SW 1271 (cell line): ENCODE results near the gene ANKRD62.

Source experiments
- DNase-seq, 2 experiments: peaks; one replicate each; lab custom pipeline; 2025; lab: John Stamatoyannopoulos, UW

Gene ANKRD62

GRCh38 chr18:12093520-12094257, at the start of gene ANKRD62:
TSS of gene ANKRD62 (plus strand) at chr18:12093843. CDS start at chr18:12094018, 175 bp downstream.
- no peak for DNase-seq

GRCh38 chr18:12044591-12044990, 49.1 kb upstream of the ANKRD62 start:
- no peak for DNase-seq

GRCh38 chr18:12046046-12046750, 47.4 kb upstream of the ANKRD62 start:
- no peak for DNase-seq

- DNase-seq = no peak
These were observed 46.8 kb upstream of the ANKRD62 start for GRCh38 chr18:12046751-12047335.

GRCh38 chr18:12048010-12048826, 45.4 kb upstream of the ANKRD62 start:
- DNase-seq = no peak

DNA sequence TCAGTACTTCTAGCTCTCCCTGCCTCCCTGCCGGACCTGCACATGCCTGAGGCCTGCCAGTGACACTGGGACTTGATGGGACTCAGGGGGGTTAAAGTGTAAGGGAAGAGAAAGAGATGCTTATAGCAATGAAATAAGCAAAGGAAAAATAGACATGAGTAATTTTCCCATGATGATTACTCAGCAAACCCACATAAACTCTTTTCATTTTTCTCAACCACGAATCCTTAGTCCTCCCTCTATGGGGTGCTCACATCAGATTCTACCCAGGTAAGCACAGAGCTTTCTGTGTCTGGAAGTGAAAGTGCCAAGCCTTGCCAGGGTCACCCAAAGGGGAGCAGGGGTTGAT, 44.8 kb upstream of the ANKRD62 start:
- DNase-seq = no peak

DNA sequence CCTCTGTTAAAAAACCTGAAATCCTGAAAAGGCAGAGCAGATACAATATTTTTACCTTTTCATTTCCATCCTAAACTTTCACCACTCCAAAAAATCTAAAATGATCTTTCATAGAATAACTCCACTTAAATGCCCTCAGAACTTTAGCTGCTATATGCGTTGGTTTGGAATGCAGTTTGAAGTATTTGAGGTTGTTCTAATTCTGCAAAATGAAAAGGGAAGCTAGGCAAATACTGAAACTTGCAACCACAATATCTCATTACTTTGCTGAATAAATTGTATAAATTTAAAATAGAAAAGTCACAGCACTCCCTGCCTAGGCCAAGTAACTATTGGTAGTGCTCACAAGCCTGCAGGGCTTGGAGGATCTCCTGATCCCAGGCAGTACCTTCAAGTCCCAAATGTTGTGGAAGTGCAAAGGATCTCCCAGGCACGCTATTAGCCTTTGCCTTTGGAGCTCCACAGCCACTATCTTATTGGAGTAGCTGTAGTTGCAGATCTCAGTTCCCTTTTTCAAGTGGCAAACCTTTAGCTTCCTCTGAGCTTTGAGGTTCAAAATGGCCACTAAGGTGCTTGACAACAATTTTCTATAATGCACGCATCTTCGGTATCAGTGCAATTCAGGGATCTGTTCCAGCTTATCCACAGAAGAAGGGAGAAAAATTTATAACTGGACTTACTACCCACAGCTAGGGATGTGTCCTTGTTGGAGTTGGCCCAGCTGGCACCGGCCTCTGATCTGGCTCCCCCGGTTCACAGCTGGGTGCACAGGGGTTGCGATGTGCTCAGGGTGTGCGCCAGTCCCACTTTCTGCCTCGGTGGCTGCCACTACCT, 43.4 kb upstream of the ANKRD62 start:
- no peak for DNase-seq

DNA sequence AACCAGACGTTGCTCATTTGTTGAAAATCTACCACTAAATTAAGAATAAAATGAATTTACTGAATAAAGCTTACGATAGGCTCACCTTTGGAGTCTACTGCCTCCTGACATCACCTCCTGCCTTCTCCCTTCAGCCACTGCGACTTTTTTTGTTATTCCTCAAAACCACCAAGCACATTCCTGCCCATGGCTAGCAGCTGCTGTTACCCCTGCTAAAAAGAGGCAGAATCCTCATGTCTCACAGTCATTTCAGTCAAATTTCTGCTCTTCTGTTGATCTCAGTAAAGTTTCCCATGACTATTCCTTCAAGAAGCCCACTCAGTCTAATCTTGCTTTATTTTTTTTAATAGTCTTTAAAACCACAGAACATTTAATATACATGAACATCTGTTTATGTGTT, 40.8 kb upstream of the ANKRD62 start:
- no peak for DNase-seq

GRCh38 chr18:12053289-12053688, 40.4 kb upstream of the ANKRD62 start:
- no peak for DNase-seq

DNA sequence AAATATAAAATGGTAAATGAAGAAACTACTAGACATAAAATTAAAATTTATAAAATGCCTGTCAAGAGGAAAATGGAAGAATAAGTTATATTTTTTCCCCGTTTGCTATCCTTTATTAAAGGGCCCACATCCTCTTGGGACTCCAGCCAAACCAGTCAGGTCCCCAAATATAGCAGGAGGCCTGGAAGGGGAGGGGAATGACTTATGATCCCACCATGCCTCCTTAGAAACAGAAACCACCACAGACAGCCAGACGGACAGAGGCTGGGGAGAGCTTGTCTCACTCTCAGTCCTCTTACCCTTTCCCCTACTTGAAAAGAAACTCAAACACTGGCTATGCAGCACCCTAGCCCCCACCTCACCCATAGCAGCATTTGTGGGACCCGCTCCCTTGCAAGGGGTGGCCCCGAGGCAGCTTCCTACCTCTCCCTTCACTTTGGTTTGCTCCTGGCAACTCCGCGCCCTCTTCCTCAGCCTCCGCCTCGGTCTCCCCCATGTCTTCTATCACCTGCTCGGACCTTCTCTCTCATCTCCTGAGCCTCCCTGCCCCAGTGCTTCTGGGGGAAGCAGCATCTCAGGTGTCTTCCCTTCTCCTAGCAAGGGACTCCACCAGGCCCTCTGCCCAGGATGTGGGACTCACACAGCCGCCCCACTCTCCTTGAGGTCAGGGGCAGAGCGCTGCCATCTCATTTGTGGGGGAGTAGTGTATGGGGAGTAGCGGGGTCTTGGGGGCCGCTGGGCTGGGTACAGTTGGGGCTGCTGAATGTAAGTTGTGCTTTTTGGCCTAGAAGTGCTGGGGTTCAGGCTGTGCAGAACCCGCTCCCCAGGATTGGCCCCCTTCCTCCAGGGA, 37.4 kb upstream of the ANKRD62 start:
- DNase-seq = no peak

DNA sequence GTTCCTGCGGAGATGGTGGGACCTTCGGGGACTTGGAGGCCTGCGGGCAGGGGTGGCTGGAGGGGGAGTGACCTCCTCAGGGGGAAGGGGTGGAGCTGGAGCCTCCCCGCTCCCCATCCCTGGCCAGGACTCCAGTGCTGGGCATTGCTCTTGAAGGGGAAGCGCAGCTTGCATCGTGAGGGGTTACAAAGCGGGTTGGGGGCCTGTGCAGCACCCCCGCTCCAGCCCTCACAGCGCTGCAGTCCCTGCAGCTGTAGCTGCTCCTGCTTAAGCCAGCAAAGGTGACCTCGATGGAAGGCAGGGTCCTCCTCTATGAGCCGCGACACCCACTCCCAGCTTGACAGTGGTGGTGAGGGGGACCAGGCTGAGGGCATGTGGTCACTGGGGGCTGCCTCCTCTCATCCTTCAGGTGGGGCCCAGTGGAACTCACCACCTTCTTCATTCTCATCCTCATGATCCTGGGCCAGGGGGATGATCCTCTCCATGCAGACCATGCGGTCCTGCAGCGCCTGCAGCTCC, 36.7 kb upstream of the ANKRD62 start:
- no peak for DNase-seq

DNA sequence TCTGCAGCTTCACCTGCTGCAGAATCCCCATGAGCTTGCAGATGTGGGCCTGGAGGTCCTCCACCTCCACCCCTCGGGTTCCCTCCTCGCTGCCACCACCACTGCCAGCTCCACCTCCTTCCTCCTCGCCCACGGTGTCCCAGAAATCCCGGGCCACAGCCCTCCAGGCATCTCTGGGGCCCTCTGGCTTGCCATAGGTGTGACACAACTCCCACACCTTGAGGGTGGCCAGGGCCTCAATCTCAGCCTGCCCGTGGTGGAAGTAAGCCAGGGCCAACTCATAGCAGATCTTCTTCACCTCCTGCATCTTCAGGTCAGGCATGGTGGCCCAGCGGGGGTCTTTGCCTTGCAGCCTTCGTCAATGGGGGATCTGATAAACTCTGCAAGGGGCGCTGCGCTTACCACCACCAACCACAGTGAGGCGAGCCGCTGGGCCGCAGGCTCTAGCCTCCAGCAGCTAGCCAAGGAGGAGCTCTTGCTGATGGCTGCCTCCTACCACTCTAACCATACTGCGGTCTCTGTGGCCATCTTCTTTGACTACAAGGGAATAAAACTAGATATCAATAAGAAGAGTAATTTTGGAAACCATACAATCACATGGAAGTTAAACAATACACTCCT, 36.1 kb upstream of the ANKRD62 start:
- no peak for DNase-seq

DNA sequence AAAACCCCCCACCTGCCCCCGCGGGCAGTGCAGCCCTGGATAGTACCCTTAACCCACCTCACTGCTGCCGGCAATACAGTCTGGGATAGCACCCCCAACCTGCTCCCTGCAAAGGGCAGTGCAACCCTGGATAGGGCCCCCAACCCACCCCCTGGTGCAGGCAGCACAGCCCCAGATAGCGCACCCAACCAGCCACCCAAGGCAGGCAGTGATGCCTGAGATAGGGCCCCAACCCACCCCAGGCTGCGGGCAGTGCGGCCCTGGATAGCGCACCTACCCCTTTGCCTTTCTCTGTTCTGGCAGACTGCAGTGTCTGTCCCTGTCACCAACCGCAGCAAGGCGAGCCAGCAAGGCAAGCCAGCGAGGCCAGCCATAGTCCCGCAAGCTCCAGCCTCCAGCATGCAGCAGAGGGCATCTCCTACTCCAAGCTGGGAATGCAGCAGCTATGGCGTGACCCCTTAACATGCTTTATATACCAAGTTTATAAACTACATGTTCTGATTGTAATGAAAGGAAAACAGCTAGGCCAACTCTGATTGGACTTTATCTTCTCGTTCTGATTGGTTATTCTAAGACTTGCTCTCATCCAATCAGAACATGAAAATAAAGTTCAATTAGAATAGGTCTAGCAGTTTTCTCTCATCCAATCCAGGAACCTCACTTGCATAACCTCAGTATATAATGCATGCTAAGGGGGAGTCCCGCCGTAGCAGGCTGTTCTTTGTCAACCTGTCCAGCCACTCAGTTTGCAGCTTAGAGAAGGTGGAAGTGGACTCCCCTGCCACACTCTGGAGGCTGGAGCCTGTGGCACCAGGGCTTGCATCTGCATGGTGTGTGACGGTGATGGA, 34.1 kb upstream of the ANKRD62 start:
- no peak for DNase-seq

GRCh38 chr18:12060182-12060870, 33.3 kb upstream of the ANKRD62 start:
- DNase-seq = peak in 1 of 2 experiments; percentile 9

DNA sequence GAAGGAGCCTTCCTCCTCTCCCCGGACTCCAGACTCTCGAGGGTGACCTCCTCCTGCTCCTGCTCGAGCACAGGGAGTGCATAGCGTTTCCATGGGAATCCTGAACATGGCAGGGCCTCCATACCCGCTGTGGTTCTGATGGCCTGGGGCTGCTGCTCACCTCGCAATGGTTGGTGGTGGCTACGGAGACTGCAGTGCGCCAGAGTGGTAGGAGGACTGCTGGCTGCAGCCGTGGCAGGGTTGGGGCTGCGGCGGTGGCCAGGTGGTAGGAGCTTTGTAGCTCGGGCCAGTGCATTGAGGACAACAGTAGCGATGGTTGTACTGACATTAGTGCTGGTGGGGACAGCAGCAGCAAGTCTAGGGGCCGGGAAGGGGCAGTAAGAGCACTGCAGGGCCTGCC, 32.0 kb upstream of the ANKRD62 start:
- no peak for DNase-seq

GRCh38 chr18:12062974-12063373, 30.7 kb upstream of the ANKRD62 start:
- no peak for DNase-seq

DNA sequence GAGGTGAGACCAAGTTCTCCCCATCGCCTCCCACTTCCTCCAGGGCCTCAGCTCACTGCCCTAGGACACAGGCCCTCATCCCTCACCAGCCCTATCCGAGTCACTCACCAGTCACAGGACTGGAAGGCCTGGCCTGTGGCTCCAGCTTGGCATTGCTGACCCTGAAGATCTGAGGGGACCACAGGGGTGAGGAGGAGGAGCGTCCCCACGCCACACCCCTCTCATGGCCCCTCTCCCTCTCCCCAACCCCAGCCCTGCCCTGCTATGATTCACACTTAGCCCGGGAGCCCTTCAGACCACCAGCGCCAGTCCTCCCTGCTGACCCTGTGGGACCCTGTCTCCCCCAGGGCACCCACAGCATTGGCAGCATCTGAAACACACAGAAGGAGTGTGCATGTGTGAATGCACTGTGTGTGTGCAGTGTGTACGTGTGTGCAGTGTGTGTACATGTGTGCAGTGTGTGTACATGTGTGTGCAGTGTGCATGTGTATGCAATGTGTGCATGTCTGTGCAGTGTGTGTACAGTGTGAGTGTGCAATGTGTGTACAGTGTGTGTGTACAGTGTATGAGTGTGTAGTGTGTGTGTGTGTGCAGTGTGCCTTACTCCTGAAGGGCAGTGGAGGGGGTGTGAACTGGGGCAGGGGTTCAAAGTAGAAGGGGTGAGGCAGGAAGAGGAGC, 29.4 kb upstream of the ANKRD62 start:
- no peak for DNase-seq

GRCh38 chr18:12065397-12065796, 28.2 kb upstream of the ANKRD62 start:
- DNase-seq = no peak
